Activated CD4-positive, alpha-beta T cell treated with anti-CD3 and anti-CD28 coated beads for 36 hours (primary cell): ENCODE results near the gene COL4A4. TPM values are rescaled to one million over a fixed set of nuclear protein-coding genes. Genes with fewer than 3 reads are reported as not detected.
A peak's percentile ranks its signal among the peaks of the same experiment; 100 is the strongest.

Source experiments
- ATAC-seq: fragments of 200-7000 bp; cut with Tn5 transposase; one replicate; pipeline ENCODE4 v1.10.0; 2021; ENCODE audit warnings: mild to moderate bottlenecking, moderate library complexity
- CTCF ChIA-PET: fragments of 350-600 bp; sonication (Branson Sonifier 250); formaldehyde crosslinking; loops from one replicate; lab custom pipeline; 2021; ENCODE audit warnings: antibody characterized with exemption; lab: Charles Lee
- POLR2A ChIA-PET: fragments of 350-600 bp; sonication (Branson Sonifier 250); formaldehyde crosslinking; loops from one replicate; lab custom pipeline; 2021; ENCODE audit warnings: antibody characterized with exemption, inconsistent platforms; lab: Charles Lee
- DNase-seq: peaks from one replicate; pipeline ENCODE4 v3.0.0-alpha.2; 2020
- H3K27ac Mint-ChIP-seq: one replicate; pipeline ENCODE4 v1.8.0; 2021; ENCODE audit warnings: mixed read lengths
- H3K27me3 Mint-ChIP-seq: one replicate; pipeline ENCODE4 v1.8.0; 2021; ENCODE audit warnings: mixed read lengths
- H3K36me3 Mint-ChIP-seq: one replicate; pipeline ENCODE4 v1.8.0; 2021; ENCODE audit warnings: low read depth, mixed read lengths
- H3K4me1 Mint-ChIP-seq: one replicate; pipeline ENCODE4 v1.8.0; 2021; ENCODE audit warnings: mixed read lengths
- H3K4me3 Mint-ChIP-seq: one replicate; pipeline ENCODE4 v1.8.0; 2021; ENCODE audit warnings: mild to moderate bottlenecking, moderate library complexity, mixed read lengths
- H3K9me3 Mint-ChIP-seq: one replicate; pipeline ENCODE4 v1.8.0; 2021; ENCODE audit warnings: low read depth, mixed read lengths
- intact Hi-C, 2 experiments: fragments of 100-400 bp; cut with DNase I in 1 of 2; cut with micrococcal nuclease in 1 of 2; formaldehyde crosslinking; loops; one replicate each; pipeline versions ENCODE4 v1.14.2 to v1.15.1; 2022 to 2024; cut with DNase I, micrococcal nuclease
- total RNA-seq, 2 experiments: library from RNA; stranded (reverse); gene quantifications; one replicate each; pipeline ENCODE4 v1.2.3, GENCODE V29; 2021

Gene COL4A4
- total RNA-seq, 2 experiments from 2014 or later: not detected

DNA sequence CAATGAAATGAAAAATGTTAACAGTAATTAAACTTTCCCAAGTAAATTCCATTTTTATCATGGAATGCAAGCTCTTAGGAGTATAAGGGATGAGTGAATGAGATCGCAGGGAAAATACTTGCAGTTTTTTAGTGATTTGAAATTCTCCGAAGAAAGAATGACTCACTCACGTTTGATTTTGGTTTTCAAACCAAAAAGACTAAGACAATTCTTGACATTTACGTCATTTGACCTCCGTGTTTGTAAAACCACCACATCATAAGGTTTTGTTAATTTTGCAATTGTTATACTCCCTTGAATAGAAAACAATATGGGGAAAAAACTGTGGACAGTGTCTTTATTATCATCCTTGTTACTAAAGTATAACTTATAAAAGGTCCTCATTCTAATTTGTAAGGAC lies 29.4 kb downstream of the COL4A4 start:
- CTCF ChIA-PET: interaction anchor here (2.5 kb wide), 1 partner anchor 104 kb away, joined by 20 read pairs; no protein-coding TSS in a partner anchor
- intact Hi-C loops: no loop called here
- Mint-ChIP-seq H3K27me3 (peaks cover 2% of the 10 kb centered on the region), H3K36me3 (no peaks in the 10 kb centered on the region), H3K4me1 (no peaks in the 10 kb centered on the region), H3K27ac (no peak overlapping the region), H3K9me3 (no peaks in the 10 kb centered on the region), H3K4me3 (no peak overlapping the region)
- POLR2A ChIA-PET: interaction anchor here (0.6 kb wide), 1 partner anchor 385 kb away, joined by 3 read pairs; no protein-coding TSS in a partner anchor
- ATAC-seq (no peak), DNase-seq (no peak)

DNA sequence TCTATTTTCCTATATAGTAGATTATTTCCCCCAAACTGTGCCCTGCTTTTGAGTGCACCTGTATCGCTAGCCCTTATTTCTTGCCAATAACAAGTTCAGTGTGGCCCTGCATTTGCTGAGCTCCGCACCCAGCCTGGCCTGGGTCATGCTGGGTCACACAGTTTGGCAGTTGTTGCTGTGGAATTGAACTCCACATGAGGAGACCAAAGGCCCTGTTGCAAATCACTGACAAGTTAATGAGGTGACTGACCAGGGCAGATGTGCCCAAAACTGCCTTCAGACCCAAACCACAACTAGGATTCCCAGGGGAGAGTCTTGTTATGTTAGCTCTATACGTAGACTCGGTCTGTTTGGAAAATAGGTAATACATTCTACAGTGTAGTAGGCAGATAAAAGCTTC lies 31.0 kb downstream of the COL4A4 start:
- Mint-ChIP-seq H3K27me3 (peaks cover 7% of the 10 kb centered on the region), H3K36me3 (no peaks in the 10 kb centered on the region), H3K4me1 (no peaks in the 10 kb centered on the region), H3K9me3 (no peaks in the 10 kb centered on the region), H3K27ac (no peak overlapping the region), H3K4me3 (no peak overlapping the region)
- CTCF ChIA-PET: interaction anchor here (1.1 to 2.5 kb wide), 4 partner anchors 13 to 633 kb away, joined by 3 to 20 read pairs (median 4); no protein-coding TSS in a partner anchor
- intact Hi-C loops: no loop called here
- DNase-seq: no peak
- POLR2A ChIA-PET: no interaction called here
- ATAC-seq: no peak

DNA sequence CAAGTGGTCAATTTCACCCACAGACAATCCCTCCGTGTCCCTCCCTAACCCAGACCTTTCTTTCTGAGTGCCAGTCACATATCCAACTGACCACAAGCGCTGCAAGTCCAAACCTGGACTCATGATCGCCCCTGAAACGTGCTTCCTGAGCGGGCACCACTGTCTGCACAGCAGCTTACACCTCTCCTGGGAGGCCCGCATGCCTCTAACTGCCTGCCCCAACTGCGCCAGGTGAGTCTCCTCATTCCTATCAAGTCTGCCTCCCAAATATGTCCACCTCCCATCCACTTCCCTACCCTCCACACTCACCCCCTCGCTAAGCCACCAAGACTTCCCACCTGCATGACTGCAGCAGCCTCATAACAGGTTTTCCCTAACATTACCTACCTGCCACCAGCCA lies 33.4 kb downstream of the COL4A4 start:
- Mint-ChIP-seq H3K4me1 (no peaks in the 10 kb centered on the region), H3K36me3 (no peaks in the 10 kb centered on the region), H3K27ac (no peak overlapping the region), H3K9me3 (no peaks in the 10 kb centered on the region), H3K4me3 (no peak overlapping the region), H3K27me3 (peaks cover 9% of the 10 kb centered on the region)
- ChIA-PET POLR2A (interaction anchor here (0.9 kb wide), 1 partner anchor 108 kb away, joined by 4 read pairs; no protein-coding TSS in a partner anchor), CTCF (interaction anchor here (0.6 to 2.0 kb wide), 7 partner anchors 19 to 652 kb away, joined by 3 to 16 read pairs (median 4); no protein-coding TSS in a partner anchor)
- intact Hi-C loops: loop anchor here (1.0 to 2.0 kb wide), 4 partner anchors 108 to 754 kb away; no protein-coding TSS in a partner anchor
- ATAC-seq: no peak
- no peak for DNase-seq

DNA sequence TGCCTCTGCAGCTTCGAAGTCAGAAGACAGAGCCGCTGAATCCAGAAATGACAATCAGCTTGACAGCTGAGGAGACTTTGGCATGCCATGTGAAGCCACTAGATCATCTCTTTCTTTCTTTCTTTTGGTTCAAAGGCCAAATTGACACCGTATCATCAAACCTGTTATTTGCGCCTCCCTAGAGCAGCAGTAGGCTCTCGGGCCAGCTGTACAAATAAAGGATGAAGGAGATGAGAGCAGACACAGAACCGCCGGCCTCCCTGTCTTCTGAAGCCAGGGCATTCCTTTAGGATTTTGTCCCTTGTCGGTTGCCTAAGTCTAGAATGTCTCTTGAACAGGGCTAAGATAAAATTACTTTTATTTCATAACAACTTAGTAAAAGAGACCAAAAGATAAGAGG lies 36.8 kb downstream of the COL4A4 start:
- POLR2A ChIA-PET: no interaction called here
- DNase-seq: no peak
- H3K27ac Mint-ChIP-seq: no peak overlapping the region
- no peak for ATAC-seq
- CTCF ChIA-PET: no interaction called here
- peaks cover 15% of the 10 kb centered on the region for H3K27me3 Mint-ChIP-seq
- no peak overlapping the region for H3K4me3 Mint-ChIP-seq
- H3K4me1 Mint-ChIP-seq: no peaks in the 10 kb centered on the region
- no peaks in the 10 kb centered on the region for H3K9me3 Mint-ChIP-seq
- intact Hi-C loops: no loop called here
- H3K36me3 Mint-ChIP-seq: no peaks in the 10 kb centered on the region

DNA sequence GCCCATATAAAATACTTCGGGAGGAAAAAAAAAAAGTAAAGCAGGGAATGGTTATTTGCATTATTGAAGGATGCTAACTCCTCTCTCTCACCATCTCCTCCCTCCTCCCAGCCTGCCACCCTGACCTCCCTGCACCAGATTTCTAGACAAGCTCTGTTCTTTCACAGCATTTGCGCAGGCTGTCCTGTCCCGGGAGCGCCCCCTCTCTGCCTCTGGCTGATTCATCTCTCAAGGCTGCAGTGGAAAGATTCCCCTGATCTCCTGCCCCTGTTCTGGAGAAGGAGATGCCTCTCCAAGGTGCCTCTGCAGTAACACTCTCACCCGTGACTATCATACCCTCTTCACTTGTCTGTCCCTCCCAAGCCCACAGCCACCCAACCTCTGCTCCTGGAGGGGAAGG lies 38.5 kb downstream of the COL4A4 start:
- intact Hi-C loops: no loop called here
- ATAC-seq (no peak), DNase-seq (peak; percentile 8)
- no peaks in the 10 kb centered on the region for H3K4me1 Mint-ChIP-seq
- no peak overlapping the region for H3K4me3 Mint-ChIP-seq
- no peaks in the 10 kb centered on the region for H3K36me3 Mint-ChIP-seq
- no peaks in the 10 kb centered on the region for H3K9me3 Mint-ChIP-seq
- ChIA-PET CTCF (no interaction called here), POLR2A (no interaction called here)
- H3K27ac Mint-ChIP-seq: no peak overlapping the region
- peaks cover 15% of the 10 kb centered on the region for H3K27me3 Mint-ChIP-seq

DNA sequence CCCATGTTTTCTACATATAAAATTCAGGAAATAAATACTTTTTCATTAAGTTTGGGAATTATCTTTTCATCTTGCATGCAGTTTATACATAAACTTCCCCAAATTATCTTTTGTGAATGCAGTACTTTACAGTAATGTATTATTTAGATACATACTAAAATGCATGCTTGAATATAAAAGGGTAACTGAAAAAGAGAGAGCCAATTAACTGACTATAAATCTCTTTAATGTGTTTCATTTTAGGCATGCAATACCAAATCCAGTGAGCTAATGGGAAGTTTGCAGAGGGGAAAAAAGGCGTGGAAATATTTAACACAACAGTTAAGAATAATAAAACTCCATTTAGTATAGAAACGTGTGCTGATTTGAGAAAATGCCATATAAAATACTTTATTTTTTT lies 39.2 kb downstream of the COL4A4 start:
- ChIA-PET CTCF (no interaction called here), POLR2A (no interaction called here)
- ATAC-seq: no peak
- DNase-seq: no peak
- H3K27me3 Mint-ChIP-seq: peaks cover 15% of the 10 kb centered on the region
- H3K9me3 Mint-ChIP-seq: no peaks in the 10 kb centered on the region
- H3K4me3 Mint-ChIP-seq: no peak overlapping the region
- intact Hi-C loops: no loop called here
- no peak overlapping the region for H3K27ac Mint-ChIP-seq
- no peaks in the 10 kb centered on the region for H3K36me3 Mint-ChIP-seq
- H3K4me1 Mint-ChIP-seq: no peaks in the 10 kb centered on the region

DNA sequence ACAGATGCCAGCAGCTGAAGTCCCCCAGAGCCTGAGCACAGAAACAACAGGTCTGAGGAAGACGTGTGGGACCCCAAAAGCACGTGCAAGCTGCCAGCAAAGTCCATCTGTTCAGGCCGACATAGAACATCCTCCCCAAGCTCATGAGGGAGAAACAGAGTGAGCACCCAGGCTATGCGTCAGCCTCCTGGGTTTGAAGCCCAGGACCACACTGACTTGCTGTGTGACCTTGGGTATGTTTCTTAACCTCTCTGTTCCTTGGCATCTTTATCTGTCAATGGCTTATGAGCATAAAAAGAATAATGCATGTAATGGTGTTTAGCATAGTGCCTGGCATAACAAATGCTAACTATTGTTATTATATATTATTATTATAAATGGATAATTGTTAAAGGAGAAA lies 40.3 kb downstream of the COL4A4 start:
- Mint-ChIP-seq H3K27ac (no peak overlapping the region), H3K36me3 (no peaks in the 10 kb centered on the region), H3K4me3 (no peak overlapping the region), H3K27me3 (peaks cover 12% of the 10 kb centered on the region), H3K9me3 (no peaks in the 10 kb centered on the region), H3K4me1 (no peaks in the 10 kb centered on the region)
- POLR2A ChIA-PET: no interaction called here
- CTCF ChIA-PET: interaction anchor here (0.7 kb wide), 1 partner anchor 534 kb away, joined by 3 read pairs; no protein-coding TSS in a partner anchor
- intact Hi-C loops: no loop called here
- ATAC-seq: no peak
- DNase-seq: no peak

DNA sequence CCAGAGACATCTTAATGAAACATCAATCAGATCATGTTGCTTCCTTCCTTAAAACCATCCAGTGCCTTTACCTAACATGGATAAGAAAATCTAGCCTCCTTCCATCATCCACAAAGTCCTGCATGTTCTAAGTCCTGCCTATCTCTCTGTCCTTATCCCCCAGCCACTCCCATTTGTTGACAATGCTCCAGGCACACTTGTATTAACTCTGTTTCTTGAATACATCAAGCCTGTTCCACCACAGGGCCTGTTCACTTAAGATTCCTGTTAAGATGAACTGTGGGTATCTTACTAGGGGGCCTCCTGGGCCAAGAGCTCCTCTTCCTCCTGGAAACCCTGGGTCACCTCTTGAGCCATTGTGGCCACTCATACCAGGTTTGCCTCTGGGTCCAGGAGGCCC lies 45.7 kb downstream of the COL4A4 start:
- H3K4me3 Mint-ChIP-seq: no peak overlapping the region
- H3K27ac Mint-ChIP-seq: no peak overlapping the region
- POLR2A ChIA-PET: no interaction called here
- H3K27me3 Mint-ChIP-seq: peaks cover 16% of the 10 kb centered on the region
- DNase-seq: no peak
- H3K4me1 Mint-ChIP-seq: no peaks in the 10 kb centered on the region
- H3K9me3 Mint-ChIP-seq: no peaks in the 10 kb centered on the region
- H3K36me3 Mint-ChIP-seq: no peaks in the 10 kb centered on the region
- intact Hi-C loops: no loop called here
- CTCF ChIA-PET: interaction anchor here (1.4 kb wide), 1 partner anchor 13 kb away, joined by 5 read pairs; no protein-coding TSS in a partner anchor
- no peak for ATAC-seq

DNA sequence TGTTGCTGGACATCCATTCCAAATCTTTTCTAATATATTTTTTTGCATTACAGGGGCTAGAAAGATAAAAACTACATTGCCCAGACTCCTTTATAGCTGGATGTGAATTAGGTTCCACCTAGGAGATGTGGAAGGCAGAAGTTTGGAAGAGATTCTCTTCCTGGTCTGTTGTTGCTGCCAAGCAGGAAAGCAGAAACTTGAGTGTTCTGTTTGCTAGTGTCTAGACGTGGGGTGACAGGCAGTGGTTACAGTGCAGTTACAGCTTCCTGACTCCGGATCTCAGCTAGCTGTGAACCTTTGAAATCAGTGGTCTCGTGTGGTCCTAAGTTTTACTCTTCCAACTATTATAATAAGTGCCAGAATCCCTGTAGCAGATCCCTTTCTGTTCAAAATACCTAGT lies 46.2 kb downstream of the COL4A4 start:
- ChIA-PET POLR2A (no interaction called here), CTCF (interaction anchor here (1.4 kb wide), 1 partner anchor 14 kb away, joined by 5 read pairs; no protein-coding TSS in a partner anchor)
- Mint-ChIP-seq H3K9me3 (no peaks in the 10 kb centered on the region), H3K4me1 (no peaks in the 10 kb centered on the region), H3K27me3 (peaks cover 13% of the 10 kb centered on the region), H3K27ac (no peak overlapping the region), H3K4me3 (no peak overlapping the region), H3K36me3 (no peaks in the 10 kb centered on the region)
- no peak for ATAC-seq
- DNase-seq: no peak
- intact Hi-C loops: no loop called here

DNA sequence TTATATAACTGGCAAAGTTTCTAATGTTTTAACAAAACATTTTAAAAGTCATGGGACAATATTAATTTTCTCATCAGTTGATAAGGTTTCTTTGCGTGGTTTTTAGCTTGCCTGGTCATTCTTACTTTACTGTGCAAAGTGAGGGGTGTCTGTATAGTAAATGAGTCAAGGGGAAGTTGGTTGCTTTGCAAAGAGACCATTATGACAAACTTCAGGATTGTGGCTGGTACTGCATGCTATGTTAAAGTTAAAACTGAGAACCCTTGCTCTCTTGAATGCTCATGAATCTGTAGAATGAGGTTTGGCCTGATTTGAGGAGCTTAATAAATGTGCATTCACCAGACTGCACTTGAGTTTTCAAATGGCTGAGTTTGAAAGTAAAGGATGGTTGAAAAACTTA lies 47.0 kb downstream of the COL4A4 start:
- Mint-ChIP-seq H3K36me3 (no peaks in the 10 kb centered on the region), H3K9me3 (no peaks in the 10 kb centered on the region), H3K27me3 (peaks cover 15% of the 10 kb centered on the region), H3K27ac (peak overlapping the region; percentile 12), H3K4me1 (no peaks in the 10 kb centered on the region), H3K4me3 (no peak overlapping the region)
- POLR2A ChIA-PET: no interaction called here
- DNase-seq (no peak), ATAC-seq (peak; percentile 60)
- intact Hi-C loops: no loop called here
- CTCF ChIA-PET: interaction anchor here (1.4 kb wide), 1 partner anchor 14 kb away, joined by 5 read pairs; no protein-coding TSS in a partner anchor

DNA sequence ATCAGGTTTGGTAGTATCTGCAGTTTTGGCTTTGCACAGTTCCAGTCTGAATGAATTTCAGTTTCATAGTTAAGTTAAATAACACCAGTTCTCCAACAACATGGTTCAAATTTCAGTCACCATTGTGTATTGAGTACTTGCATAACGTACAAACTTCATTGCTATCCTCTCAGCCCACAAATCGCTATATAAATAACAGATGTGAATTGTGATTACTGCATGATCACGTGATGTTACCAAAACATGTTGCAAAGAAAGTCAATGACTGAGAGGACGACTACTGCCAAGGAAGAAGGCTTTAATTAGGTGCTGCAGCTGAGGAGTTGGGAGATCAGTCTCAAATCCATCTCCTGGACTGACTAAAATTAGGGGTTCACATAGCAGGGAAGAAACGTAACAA lies 48.2 kb downstream of the COL4A4 start:
- peaks cover 15% of the 10 kb centered on the region for H3K27me3 Mint-ChIP-seq
- H3K4me1 Mint-ChIP-seq: no peaks in the 10 kb centered on the region
- no peaks in the 10 kb centered on the region for H3K9me3 Mint-ChIP-seq
- intact Hi-C loops: no loop called here
- ATAC-seq: no peak
- no peaks in the 10 kb centered on the region for H3K36me3 Mint-ChIP-seq
- ChIA-PET CTCF (no interaction called here), POLR2A (no interaction called here)
- H3K27ac Mint-ChIP-seq: no peak overlapping the region
- DNase-seq: no peak
- H3K4me3 Mint-ChIP-seq: no peak overlapping the region
